ENCODE measurements around the gene SETD2. TPM values are rescaled to one million over a fixed set of nuclear protein-coding genes. Genes with fewer than 3 reads are reported as not detected.

SETD2 gene
- total and polyA plus RNA-seq, 2 of the 8 experiments (the other 6 are each of a cell fraction or from before 2014, with no cell fraction given), result 15.7 to 46.3 TPM

GRCh38 chr3:47117807-47118364 lies 46.0 kb downstream of the SETD2 start:
- Histone ChIP-seq H3K4ac (replicated peaks; ENCODE audit: insufficient read length, low read depth, low read length) (no peak overlapping the region), H3K36me3 (ENCODE audit: control insufficient read depth in 2 of 4, insufficient read depth in 4 of 4, low read length in 3 of 4) (peaks cover 0 to 45% (median 17%) of the 10 kb centered on the region in 4 experiments; a peak in 4 of 8 replicates), H2BK5ac (ENCODE audit: low read depth, low read length) (no peak overlapping the region), H3K27ac (ENCODE audit: low read depth, low read length) (no peak overlapping the region), H4K91ac (replicated peaks; ENCODE audit: insufficient read length, low read length) (no peak overlapping the region), H3K4me2 (ENCODE audit: insufficient read depth in 1 of 2, low read depth in 2 of 2, low read length in 2 of 2) (no peak overlapping the region), H3K4me3 (ENCODE audit: extremely low read depth in 1 of 4, insufficient read depth in 2 of 4, low read depth in 3 of 4, low read length in 4 of 4) (no peak overlapping the region), H3K14ac (ENCODE audit: insufficient read length) (no peak overlapping the region), H2AFZ (ENCODE audit: low read length) (no peak overlapping the region), H3K23ac (ENCODE audit: insufficient read length) (no peak overlapping the region), H2AK5ac (ENCODE audit: low read depth, low read length) (no peak overlapping the region), H4K20me1 (replicated peaks in 1 of 2; ENCODE audit: control insufficient read depth in 1 of 2, insufficient read depth in 2 of 2, low read length in 2 of 2) (no peaks in the 10 kb centered on the region), H2BK20ac (ENCODE audit: low read length) (no peak overlapping the region), H3K9me3 (ENCODE audit: insufficient read depth in 2 of 2, low read depth in 1 of 2, low read length in 1 of 2) (no peaks in the 10 kb centered on the region), H2BK12ac (ENCODE audit: low read depth, low read length) (no peak overlapping the region), H4K5ac (ENCODE audit: insufficient read length, low read depth, low read length) (no peak overlapping the region), H4K8ac (ENCODE audit: extremely low read depth, insufficient read depth, low read length) (no peak overlapping the region), H3K27me3 (replicated peaks in 1 of 4; ENCODE audit: control insufficient read depth in 3 of 4, extremely low read depth in 1 of 4, insufficient read depth in 3 of 4, low read length in 3 of 4) (no peaks in the 10 kb centered on the region), H3K56ac (replicated peaks; ENCODE audit: insufficient read length, low read depth, low read length) (no peak overlapping the region), H3K23me2 (ENCODE audit: low read depth, low read length) (no peaks in the 10 kb centered on the region), H3K18ac (ENCODE audit: extremely low read depth, low read length) (no peak overlapping the region), H3K9ac (replicated peaks in 1 of 4; ENCODE audit: extremely low read depth in 1 of 4, low read depth in 3 of 4, low read length in 3 of 4) (no peak overlapping the region), H2BK15ac (ENCODE audit: low read length) (no peak overlapping the region), H3K79me2 (ENCODE audit: control insufficient read depth in 1 of 2, insufficient read depth in 2 of 2, low read length in 2 of 2) (no peaks in the 10 kb centered on the region; a peak in 1 of 4 replicates), H3K4me1 (replicated peaks in 1 of 4; ENCODE audit: control insufficient read depth in 3 of 4, insufficient read depth in 4 of 4, low read length in 3 of 4) (peaks cover 0 to 8% (median 1%) of the 10 kb centered on the region in 4 experiments; a peak in 2 of 7 replicates), H3K79me1 (ENCODE audit: low read depth, low read length) (no peaks in the 10 kb centered on the region; the same call in 1 of the 2 replicates), H2BK120ac (replicated peaks; ENCODE audit: low read depth, low read length) (no peak overlapping the region)
- DNase-seq (ENCODE audit: low read depth in 1 of 2, low spot score in 2 of 2) (no peak), FAIRE-seq (no peak)
- WGBS, 2 experiments (ENCODE audit: extremely low coverage in 1 of 2, insufficient coverage in 1 of 2, insufficient read length in 1 of 2, insufficient replicate concordance in 2 of 2, low coverage in 1 of 2, low lambda C conversion rate in 2 of 2, missing lambda C conversion rate in 1 of 2), result 86% methylated on average over 3 of the region's 3 CpGs; no CpG with 5 or more reads in 1 of the 2 experiments
- ChIA-PET POLR2A (ENCODE audit: partially characterized antibody) (no interaction called here), CTCF (ENCODE audit: partially characterized antibody) (interaction anchor here (1.5 kb wide), 1 partner anchor 30 kb away, joined by 3 read pairs; no protein-coding TSS in a partner anchor)
- TF ChIP-seq TCF12 (IDR thresholded peaks at IDR 0.05; ENCODE audit: low read depth, low read length) (no peak), JUND (IDR thresholded peaks at IDR 0.05; ENCODE audit: low read length) (no peak), E2F6 (IDR thresholded peaks at IDR 0.05) (no peak), GTF2F1 (IDR thresholded peaks at IDR 0.05; ENCODE audit: borderline replicate concordance, low read depth, low read length) (no peak), SUZ12 (IDR thresholded peaks at IDR 0.05; ENCODE audit: low read length) (no peak), CREB1 (IDR thresholded peaks at IDR 0.05) (no peak), SP4 (IDR thresholded peaks at IDR 0.05; ENCODE audit: low read length) (no peak), FOSL1 (IDR thresholded peaks at IDR 0.05; ENCODE audit: insufficient read depth, low read depth, low read length) (no peak), USF2 (IDR thresholded peaks at IDR 0.05; ENCODE audit: low read length) (no peak), HDAC2 (IDR thresholded peaks at IDR 0.05; ENCODE audit: borderline replicate concordance in 1 of 2, low read depth in 2 of 2, low read length in 2 of 2) (no peak), TBP (IDR thresholded peaks at IDR 0.05; ENCODE audit: low read depth, low read length) (no peak), HDAC6 (IDR thresholded peaks at IDR 0.05; ENCODE audit: low read depth, low read length) (no peak)

All from H1 (cell line).